Measurements from ENCODE around the gene TOB1.
"Not testable (repeated sequence)": the region's sequence is repeated elsewhere in the genome, so short reads cannot be mapped to it uniquely, and the experiment has no call there.

Gene TOB1

GRCh38 chr17:50868140-50868438 is 1.9 kb upstream of the TOB1 start:
- DNase-seq (ENCODE audit: low spot score): no peak

- DNase-seq (ENCODE audit: low spot score): peak; percentile 95
Measured at GRCh38 chr17:50867363-50868139, 1.4 kb upstream of the TOB1 start.

GRCh38 chr17:50866950-50867362 is 802 bp upstream of the TOB1 start:
- DNase-seq (ENCODE audit: low spot score): peak; percentile 72

GRCh38 chr17:50865868-50866260 is 290 bp downstream of the TOB1 start:
- no peak for DNase-seq (ENCODE audit: low spot score)

GRCh38 chr17:50865060-50865867 is 890 bp downstream of the TOB1 start:
- peak; percentile 71 for DNase-seq (ENCODE audit: low spot score)

- DNase-seq (ENCODE audit: low spot score): peak; percentile 57
Measured at GRCh38 chr17:50864747-50865059, 1.5 kb downstream of the TOB1 start.

GRCh38 chr17:50863931-50864330 is 2.2 kb downstream of the TOB1 start:
- DNase-seq (ENCODE audit: low spot score): no peak

GRCh38 chr17:50863221-50863843 is 2.8 kb downstream of the TOB1 start:
- DNase-seq (ENCODE audit: low spot score): peak; percentile 43

GRCh38 chr17:50861822-50862528 is 4.2 kb downstream of the TOB1 start:
- no peak for DNase-seq (ENCODE audit: low spot score)

GRCh38 chr17:50861334-50861676 is 4.8 kb downstream of the TOB1 start:
- DNase-seq (ENCODE audit: low spot score): no peak

GRCh38 chr17:50859727-50860126 is 6.4 kb downstream of the TOB1 start:
- DNase-seq (ENCODE audit: low spot score): not testable (repeated sequence)

- DNase-seq (ENCODE audit: low spot score): no peak
Measured at GRCh38 chr17:50858486-50859225, 7.5 kb downstream of the TOB1 start.

- no peak for DNase-seq (ENCODE audit: low spot score)
Measured at GRCh38 chr17:50856431-50856830, 9.7 kb downstream of the TOB1 start.

GRCh38 chr17:50855708-50856330 is 10.3 kb downstream of the TOB1 start:
- no peak for DNase-seq (ENCODE audit: low spot score)

- no peak for DNase-seq (ENCODE audit: low spot score)
Measured at GRCh38 chr17:50853781-50854180, 12.4 kb downstream of the TOB1 start.

GRCh38 chr17:50853015-50853615 is 13.0 kb downstream of the TOB1 start:
- DNase-seq (ENCODE audit: low spot score): no peak

- no peak for DNase-seq (ENCODE audit: low spot score)
Measured at GRCh38 chr17:50850640-50851039, 15.5 kb downstream of the TOB1 start.

- DNase-seq (ENCODE audit: low spot score): no peak
Measured at GRCh38 chr17:50848711-50849110, 17.4 kb downstream of the TOB1 start.

GRCh38 chr17:50848039-50848438 is 18.1 kb downstream of the TOB1 start:
- no peak for DNase-seq (ENCODE audit: low spot score)

- no peak for DNase-seq (ENCODE audit: low spot score)
Measured at GRCh38 chr17:50847566-50847965, 18.6 kb downstream of the TOB1 start.

Measured in RKO (cell line).